HCT116 (cell line): ENCODE results near the gene DOCK2.

Experiments
- CBX3 ChIP-seq: IDR thresholded peaks from 2 replicates; pipeline ENCODE4 v1.6.1; 2012; ENCODE audit warnings: low read depth
- CEBPB ChIP-seq: IDR thresholded peaks from 2 replicates; pipeline ENCODE4 v1.6.1; 2012; ENCODE audit warnings: low read depth
- CTCF ChIP-seq, 3 experiments: fragments of 200-600 bp in 1 of 3; sonication (generic) in 1 of 3; IDR thresholded peaks in 2 of 3; conservative IDR thresholded peaks in 1 of 3; 2 replicates each; pipeline ENCODE4 v1.5.1; 2012 to 2017; ENCODE audit warnings: low read depth in 2 of 3, low read length in 2 of 3, antibody characterized with exemption in 1 of 3, borderline replicate concordance in 1 of 3, control low read depth in 1 of 3, mild to moderate bottlenecking in 1 of 3, mixed read lengths in 1 of 3, mixed run types in 1 of 3, moderate library complexity in 1 of 3; ENCODE audit not compliant: insufficient read depth in 1 of 3
- EGR1 ChIP-seq: IDR thresholded peaks from 2 replicates; pipeline ENCODE4 v1.6.1; 2012; ENCODE audit warnings: low read depth
- ELF1 ChIP-seq: IDR thresholded peaks from 2 replicates; pipeline ENCODE4 v1.6.1; 2012; ENCODE audit warnings: low read depth, borderline replicate concordance
- EZH2 ChIP-seq: fragments of 200-600 bp; sonication (generic); IDR thresholded peaks from 2 replicates; pipeline ENCODE4 v1.6.1; 2017; ENCODE audit warnings: antibody characterized with exemption, mixed run types
- FOSL1 ChIP-seq: IDR thresholded peaks from 2 replicates; pipeline ENCODE4 v1.6.1; 2012; ENCODE audit warnings: low read depth
- JUND ChIP-seq: IDR thresholded peaks from 2 replicates; pipeline ENCODE4 v1.6.1; 2012
- MAX ChIP-seq: IDR thresholded peaks from 2 replicates; pipeline ENCODE4 v1.6.1; 2012
- POLR2A ChIP-seq: IDR thresholded peaks from 2 replicates; pipeline ENCODE4 v1.7.0; 2011; ENCODE audit warnings: borderline replicate concordance; ENCODE audit not compliant: insufficient read depth, insufficient read length; ENCODE audit errors: extremely low read depth
- POLR2AphosphoS5 ChIP-seq: IDR thresholded peaks from 2 replicates; pipeline ENCODE4 v1.6.1; 2011; ENCODE audit warnings: mild to moderate bottlenecking, low read depth, low read length, moderate library complexity
- ZBTB33 ChIP-seq: IDR thresholded peaks from 2 replicates; pipeline ENCODE4 v1.6.1; 2011; ENCODE audit warnings: mild to moderate bottlenecking, low read length, moderate library complexity; ENCODE audit not compliant: insufficient replicate concordance; ENCODE audit errors: extremely low read depth
- ZNF274 ChIP-seq: fragments of 200-500 bp; sonication (Bioruptor generic); IDR thresholded peaks from 2 replicates; pipeline ENCODE4 v1.6.1; 2014; ENCODE audit warnings: mild to moderate bottlenecking, low read depth, low read length, inconsistent platforms
- TF ChIP-seq, protein P1 (sequence below): IDR thresholded peaks from 2 replicates; pipeline ENCODE4 v1.6.1; 2012; ENCODE audit warnings: low read depth

DNA sequence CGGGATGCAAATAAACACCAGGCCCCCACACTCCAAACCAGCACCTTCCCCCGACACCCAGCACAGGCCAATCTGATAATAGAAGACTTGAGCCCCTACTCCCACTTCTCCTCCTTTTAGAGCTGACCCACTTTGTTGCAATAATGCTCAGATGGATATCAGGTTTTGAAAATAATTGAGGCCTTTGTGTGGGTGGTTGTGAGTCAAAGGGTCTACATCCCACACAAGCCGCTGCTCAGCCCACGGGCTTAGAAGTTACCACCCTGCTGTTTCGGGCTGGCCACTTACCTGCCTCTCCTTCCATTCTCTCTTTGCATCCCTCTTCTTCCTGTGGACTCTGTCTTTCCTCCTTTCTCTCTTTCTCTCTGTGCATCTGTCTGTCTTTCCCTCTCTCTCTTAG lies 432.4 kb downstream of the DOCK2 start:
- TF ChIP-seq EZH2: no peak
- TF ChIP-seq CTCF (IDR thresholded peaks at IDR 0.05 in 2 of 3, conservative IDR thresholded peaks at IDR 0.05 in 1 of 3; ENCODE audit: borderline replicate concordance in 1 of 3, insufficient read depth in 1 of 3, low read depth in 2 of 3, low read length in 2 of 3): no peak
- TF ChIP-seq MAX: no peak
- no peak for TF ChIP-seq POLR2AphosphoS5
- no peak for TF ChIP-seq ZNF274
- TF ChIP-seq POLR2A: no peak
- no peak for TF ChIP-seq EGR1
- TF ChIP-seq, protein P1, sequence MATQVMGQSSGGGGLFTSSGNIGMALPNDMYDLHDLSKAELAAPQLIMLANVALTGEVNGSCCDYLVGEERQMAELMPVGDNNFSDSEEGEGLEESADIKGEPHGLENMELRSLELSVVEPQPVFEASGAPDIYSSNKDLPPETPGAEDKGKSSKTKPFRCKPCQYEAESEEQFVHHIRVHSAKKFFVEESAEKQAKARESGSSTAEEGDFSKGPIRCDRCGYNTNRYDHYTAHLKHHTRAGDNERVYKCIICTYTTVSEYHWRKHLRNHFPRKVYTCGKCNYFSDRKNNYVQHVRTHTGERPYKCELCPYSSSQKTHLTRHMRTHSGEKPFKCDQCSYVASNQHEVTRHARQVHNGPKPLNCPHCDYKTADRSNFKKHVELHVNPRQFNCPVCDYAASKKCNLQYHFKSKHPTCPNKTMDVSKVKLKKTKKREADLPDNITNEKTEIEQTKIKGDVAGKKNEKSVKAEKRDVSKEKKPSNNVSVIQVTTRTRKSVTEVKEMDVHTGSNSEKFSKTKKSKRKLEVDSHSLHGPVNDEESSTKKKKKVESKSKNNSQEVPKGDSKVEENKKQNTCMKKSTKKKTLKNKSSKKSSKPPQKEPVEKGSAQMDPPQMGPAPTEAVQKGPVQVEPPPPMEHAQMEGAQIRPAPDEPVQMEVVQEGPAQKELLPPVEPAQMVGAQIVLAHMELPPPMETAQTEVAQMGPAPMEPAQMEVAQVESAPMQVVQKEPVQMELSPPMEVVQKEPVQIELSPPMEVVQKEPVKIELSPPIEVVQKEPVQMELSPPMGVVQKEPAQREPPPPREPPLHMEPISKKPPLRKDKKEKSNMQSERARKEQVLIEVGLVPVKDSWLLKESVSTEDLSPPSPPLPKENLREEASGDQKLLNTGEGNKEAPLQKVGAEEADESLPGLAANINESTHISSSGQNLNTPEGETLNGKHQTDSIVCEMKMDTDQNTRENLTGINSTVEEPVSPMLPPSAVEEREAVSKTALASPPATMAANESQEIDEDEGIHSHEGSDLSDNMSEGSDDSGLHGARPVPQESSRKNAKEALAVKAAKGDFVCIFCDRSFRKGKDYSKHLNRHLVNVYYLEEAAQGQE: no peak
- no peak for TF ChIP-seq FOSL1
- no peak for TF ChIP-seq CBX3
- no peak for TF ChIP-seq ELF1
- TF ChIP-seq CEBPB: no peak
- no peak for TF ChIP-seq JUND
- no peak for TF ChIP-seq ZBTB33
